H9 (cell line): ENCODE measurements around the gene DCAF10. TPM values are rescaled to one million over a fixed set of nuclear protein-coding genes. Genes with fewer than 3 reads are reported as not detected.

Experiments
- DNase-seq: peaks from one replicate; pipeline ENCODE4 v3.0.0-alpha.2; 2017
- H2AFZ ChIP-seq: one replicate; pipeline ENCODE4 v1.6.1; 2013; ENCODE audit warnings: mild to moderate bottlenecking, low read length, control low read depth, moderate library complexity
- H2AK5ac ChIP-seq: 2 replicates; pipeline ENCODE4 v1.6.1; 2013; ENCODE audit warnings: low read length, control low read depth, mixed read lengths; ENCODE audit not compliant: insufficient read length
- H2BK120ac ChIP-seq: one replicate; pipeline ENCODE4 v1.6.1; 2013; ENCODE audit warnings: low read depth, mild to moderate bottlenecking, low read length, control low read depth, inconsistent platforms; ENCODE audit not compliant: poor library complexity, severe bottlenecking
- H2BK12ac ChIP-seq: 2 replicates; pipeline ENCODE4 v1.6.1; 2013; ENCODE audit warnings: low read length, control low read depth, mixed read lengths, low read depth; ENCODE audit not compliant: insufficient read length
- H2BK15ac ChIP-seq: 2 replicates; pipeline ENCODE4 v1.6.1; 2013; ENCODE audit warnings: low read depth, low read length, control low read depth
- H2BK20ac ChIP-seq: one replicate; pipeline ENCODE4 v1.6.1; 2013; ENCODE audit warnings: low read depth, mild to moderate bottlenecking, low read length, control low read depth, inconsistent platforms; ENCODE audit not compliant: poor library complexity, severe bottlenecking
- H2BK5ac ChIP-seq: 2 replicates; pipeline ENCODE4 v1.6.1; 2013; ENCODE audit warnings: low read length, control low read depth, mixed read lengths; ENCODE audit not compliant: insufficient read length
- H3K14ac ChIP-seq: 2 replicates; pipeline ENCODE4 v1.6.1; 2013; ENCODE audit warnings: low read length, control low read depth; ENCODE audit not compliant: insufficient read depth
- H3K18ac ChIP-seq: 2 replicates; pipeline ENCODE4 v1.6.1; 2013; ENCODE audit warnings: low read depth, mild to moderate bottlenecking, mixed read lengths, low read length, control low read depth; ENCODE audit not compliant: insufficient read length
- H3K23ac ChIP-seq: 2 replicates; pipeline ENCODE4 v1.6.1; 2013; ENCODE audit warnings: low read length, control low read depth, mixed read lengths, low read depth; ENCODE audit not compliant: insufficient read length
- H3K23me2 ChIP-seq: 2 replicates; pipeline ENCODE4 v1.6.1; 2013; ENCODE audit warnings: low read depth, mild to moderate bottlenecking, mixed read lengths, low read length, control low read depth; ENCODE audit not compliant: insufficient read length, poor library complexity, severe bottlenecking
- H3K27ac ChIP-seq: 2 replicates; pipeline ENCODE4 v1.5.1; 2013; ENCODE audit warnings: low read length, control low read depth, mixed read lengths, low read depth; ENCODE audit not compliant: insufficient read length
- H3K27me3 ChIP-seq: 2 replicates; pipeline ENCODE4 v1.6.1; 2013; ENCODE audit warnings: low read length, control low read depth, inconsistent platforms; ENCODE audit not compliant: insufficient read depth
- H3K4ac ChIP-seq: 2 replicates; pipeline ENCODE4 v1.6.1; 2013; ENCODE audit warnings: low read depth, mild to moderate bottlenecking, control low read depth, inconsistent platforms, low read length, moderate library complexity
- H3K4me1 ChIP-seq: 2 replicates; pipeline ENCODE4 v1.6.1; 2013; ENCODE audit warnings: low read length, control low read depth, inconsistent platforms; ENCODE audit not compliant: insufficient read depth
- H3K4me2 ChIP-seq: 2 replicates; pipeline ENCODE4 v1.6.1; 2013; ENCODE audit warnings: low read length, control low read depth, mixed read lengths; ENCODE audit not compliant: insufficient read length, insufficient read depth
- H3K56ac ChIP-seq: 2 replicates; pipeline ENCODE4 v1.6.1; 2013; ENCODE audit warnings: low read depth, mild to moderate bottlenecking, mixed read lengths, low read length, control low read depth; ENCODE audit not compliant: insufficient read length
- H3K79me1 ChIP-seq: 2 replicates; pipeline ENCODE4 v1.6.1; 2013; ENCODE audit warnings: low read depth, mild to moderate bottlenecking, moderate library complexity, low read length, control low read depth, inconsistent platforms; ENCODE audit not compliant: insufficient read depth, poor library complexity, severe bottlenecking
- H3K79me2 ChIP-seq: 2 replicates; pipeline ENCODE4 v1.6.1; 2013; ENCODE audit warnings: low read length, control low read depth, inconsistent platforms; ENCODE audit not compliant: insufficient read depth
- H3K9ac ChIP-seq: 2 replicates; pipeline ENCODE4 v1.6.1; 2013; ENCODE audit warnings: low read length, control low read depth, mixed read lengths; ENCODE audit not compliant: insufficient read length; ENCODE audit errors: extremely low read depth
- H3K9me3 ChIP-seq: one replicate; pipeline ENCODE4 v1.6.1; 2013; ENCODE audit warnings: low read depth, low read length, inconsistent platforms; ENCODE audit not compliant: control insufficient read depth
- H3T11ph ChIP-seq: one replicate; pipeline ENCODE4 v1.6.1; 2013; ENCODE audit warnings: mild to moderate bottlenecking, low read length, control low read depth, inconsistent platforms
- H4K20me1 ChIP-seq: one replicate; pipeline ENCODE4 v1.6.1; 2013; ENCODE audit not compliant: control insufficient read depth, insufficient read length, insufficient read depth
- H4K5ac ChIP-seq: 2 replicates; pipeline ENCODE4 v1.6.1; 2013; ENCODE audit warnings: low read depth, mild to moderate bottlenecking, mixed read lengths, low read length, control low read depth; ENCODE audit not compliant: insufficient read length
- H4K8ac ChIP-seq: replicated peaks from 2 replicates; pipeline ENCODE4 v1.6.1; 2013; ENCODE audit warnings: low read length, control low read depth, mixed read lengths, low read depth; ENCODE audit not compliant: insufficient read length
- H4K91ac ChIP-seq: 2 replicates; pipeline ENCODE4 v1.6.1; 2013; ENCODE audit warnings: low read depth, mild to moderate bottlenecking, moderate library complexity, mixed read lengths, low read length, control low read depth; ENCODE audit not compliant: insufficient read length
- H3K27ac Mint-ChIP-seq, 3 experiments: 2 replicates in 2 of 3; 3 replicates in 1 of 3; pipeline ENCODE4 v1.8.0; 2020 to 2021; ENCODE audit warnings: mixed read lengths in 3 of 3, mild to moderate bottlenecking in 1 of 3, moderate library complexity in 1 of 3
- H3K27me3 Mint-ChIP-seq: 2 replicates; pipeline ENCODE4 v1.8.0; 2021; ENCODE audit warnings: low read depth, mild to moderate bottlenecking, moderate library complexity, mixed read lengths
- H3K36me3 Mint-ChIP-seq, 3 experiments: 2 replicates in 2 of 3; 3 replicates in 1 of 3; pipeline ENCODE4 v1.8.0; 2020 to 2021; ENCODE audit warnings: low read depth in 3 of 3, mixed read lengths in 3 of 3; ENCODE audit not compliant: insufficient read depth in 1 of 3
- H3K4me1 Mint-ChIP-seq, 2 experiments: 2 replicates each; pipeline ENCODE4 v1.8.0; 2020; ENCODE audit warnings: mixed read lengths in 2 of 2
- H3K4me3 Mint-ChIP-seq, 2 experiments: 2 replicates in 1 of 2; 3 replicates in 1 of 2; pipeline ENCODE4 v1.8.0; 2020 to 2021; ENCODE audit warnings: mild to moderate bottlenecking in 2 of 2, mixed read lengths in 2 of 2, moderate library complexity in 1 of 2
- H3K9me3 Mint-ChIP-seq, 2 experiments: 2 replicates in 1 of 2; 3 replicates in 1 of 2; pipeline ENCODE4 v1.8.0; 2020; ENCODE audit warnings: mild to moderate bottlenecking in 2 of 2, mixed read lengths in 2 of 2, moderate library complexity in 1 of 2
- CTCF ChIP-seq: fragments of 200-600 bp; sonication (generic); conservative IDR thresholded peaks from 3 replicates; pipeline ENCODE4 v1.8.0; 2021; ENCODE audit warnings: antibody characterized with exemption, mild to moderate bottlenecking
- WGBS: extraction: QIAGEN DNeasy Blood & Tissue Kit; methylation state at CpG from one replicate; pipeline ENCODE4 v1.1.7; 2013; ENCODE audit warnings: missing lambda C conversion rate, low lambda C conversion rate, mixed read lengths; ENCODE audit not compliant: insufficient read length; ENCODE audit errors: extremely low coverage; 5-methylcytosine and 5-hydroxymethylcytosine counted together
- total RNA-seq: library from RNA; stranded (reverse); gene quantifications from 2 replicates; pipeline ENCODE4 v1.2.1, GENCODE V29; 2021

Gene DCAF10
- total RNA-seq, 1 experiment from 2014 or later: 13.4 TPM

GRCh38 chr9:37840560-37841194 lies 40.1 kb downstream of the DCAF10 start:
- no peaks in the 10 kb centered on the region for H3K79me2 ChIP-seq
- H2BK12ac ChIP-seq: no peak overlapping the region
- no peak overlapping the region for H2BK20ac ChIP-seq
- H3K23ac ChIP-seq: no peak overlapping the region
- Mint-ChIP-seq H3K27ac (no peak overlapping the region), H3K9me3 (no peaks in the 10 kb centered on the region), H3K4me1 (no peaks in the 10 kb centered on the region), H3K27me3 (no peaks in the 10 kb centered on the region), H3K36me3 (0 out of 7 replicates have a peak, but pooled peaks cover 0 to 2% (median 0%) of the 10 kb centered on the region in 3 experiments), H3K4me3 (no peak overlapping the region)
- H3K79me1 ChIP-seq: no peaks in the 10 kb centered on the region
- WGBS: 100% methylated on average over 3 of the region's 4 CpGs
- H4K8ac ChIP-seq: no peak overlapping the region
- no peak overlapping the region for H3K4me2 ChIP-seq
- no peak for TF ChIP-seq CTCF
- no peaks in the 10 kb centered on the region for H3K4me1 ChIP-seq
- H2AFZ ChIP-seq: no peak overlapping the region
- H2BK120ac ChIP-seq: no peak overlapping the region
- H3K27ac ChIP-seq: no peak overlapping the region
- no peak overlapping the region for H2BK15ac ChIP-seq
- no peak overlapping the region for H3K9ac ChIP-seq
- H3K56ac ChIP-seq: no peak overlapping the region
- H3K23me2 ChIP-seq: no peaks in the 10 kb centered on the region
- H3K18ac ChIP-seq: no peak overlapping the region
- H3K9me3 ChIP-seq: no peaks in the 10 kb centered on the region
- H3K4ac ChIP-seq: no peak overlapping the region
- no peak overlapping the region for H2BK5ac ChIP-seq
- no peak overlapping the region for H3T11ph ChIP-seq
- no peak overlapping the region for H3K14ac ChIP-seq
- H3K27me3 ChIP-seq: no peaks in the 10 kb centered on the region; the same call in 1 of the 2 replicates
- H4K5ac ChIP-seq: no peak overlapping the region
- no peak overlapping the region for H4K91ac ChIP-seq
- DNase-seq: no peak
- no peak overlapping the region for H2AK5ac ChIP-seq
- no peaks in the 10 kb centered on the region for H4K20me1 ChIP-seq
